Measurements from ENCODE around the gene PTP4A2. TPM values are rescaled to one million over a fixed set of nuclear protein-coding genes. Genes with fewer than 3 reads are reported as not detected.

The PTP4A2 gene
- total RNA-seq = 100 to 1,000 TPM; 259 to 375 TPM
- long read RNA-seq, donor 1, transcript PTP4A2-221 (6 exons, 3,921 nt) = major isoform, 107 of 147 reads
- long read RNA-seq, donor 1, partial matches to known transcripts = 3 of 147 reads
- long read RNA-seq, donor 1, other reads (novel, unspliced or antisense) = 32 of 147 reads
- long read RNA-seq, donor 2, transcript PTP4A2-218 (5 exons, 3,353 nt) = major isoform, 11 of 76 reads
- long read RNA-seq, donor 2, transcript PTP4A2-221 (6 exons, 3,921 nt) = minor isoform, 10 of 76 reads
- long read RNA-seq, donor 2, partial matches to known transcripts = 1 of 76 reads
- long read RNA-seq, donor 2, other reads (novel, unspliced or antisense) = 52 of 76 reads

DNA sequence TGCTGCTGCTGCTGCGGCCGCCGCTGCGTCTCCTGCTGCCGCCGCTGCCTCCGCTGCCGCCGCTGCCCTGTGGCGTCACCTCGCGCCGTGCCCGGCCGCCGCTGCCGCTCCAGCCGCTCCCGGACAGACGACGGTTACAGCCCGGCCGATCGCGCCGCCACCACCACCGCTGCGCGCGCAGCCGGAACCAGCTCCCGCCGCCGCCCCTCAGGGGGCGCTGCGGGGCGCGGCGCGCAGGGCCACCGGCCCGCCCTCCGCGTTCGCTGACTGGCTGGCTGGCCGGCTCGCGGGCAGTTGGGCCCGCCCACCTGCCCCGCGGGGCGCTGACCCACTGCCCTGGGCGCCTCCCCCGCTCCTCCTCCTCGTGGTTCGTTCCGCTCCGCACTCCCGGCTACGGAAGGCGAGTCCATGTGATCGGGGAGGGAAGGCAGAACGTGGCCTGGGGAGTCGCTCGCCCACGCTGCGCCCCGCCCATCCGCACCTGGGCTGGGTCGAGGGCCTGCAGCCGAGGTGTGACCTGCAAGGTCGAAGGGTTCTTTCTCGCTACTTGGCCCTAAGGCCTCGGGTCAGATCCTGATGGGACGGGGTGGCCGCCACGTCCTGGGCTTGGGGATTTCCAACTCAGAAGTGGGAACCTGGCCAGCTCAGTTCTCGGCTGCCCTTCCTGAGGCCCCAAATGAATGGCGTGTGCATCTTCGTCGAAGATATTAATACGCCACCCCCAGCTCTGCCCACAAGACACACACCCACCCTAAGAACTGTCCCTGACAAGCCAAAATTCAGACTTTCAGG is at the start of gene PTP4A2:
Gene PTP4A2, minus strand, starts transcription at position 185 of the 792 bp plus-strand sequence. CDS start 19,303 bp downstream, outside the sequence.
- intact Hi-C loops (cut with DNase I) = no loop called here
- peak; percentile 98 for DNase-seq (ENCODE audit: low spot score)

- intact Hi-C loops (cut with DNase I) = loop anchor here in 1 of 2 donors (10.0 kb wide), 1 partner anchor 78 kb away; no protein-coding TSS in a partner anchor
- DNase-seq (ENCODE audit: low spot score) = peak; percentile 67
Observed at GRCh38 chr1:31987135-31987619, 49.0 kb upstream of the PTP4A2 start.

- DNase-seq (ENCODE audit: low spot score) = no peak
- intact Hi-C loops (cut with DNase I) = loop anchor here in 1 of 2 donors (10.0 kb wide), 1 partner anchor 79 kb away; no protein-coding TSS in a partner anchor
Observed at GRCh38 chr1:31985430-31985829, 47.3 kb upstream of the PTP4A2 start.

- peak; percentile 45 for DNase-seq (ENCODE audit: low spot score)
- intact Hi-C loops (cut with DNase I) = loop anchor here in 1 of 2 donors (10.0 kb wide), 1 partner anchor 80 kb away; no protein-coding TSS in a partner anchor
Observed at GRCh38 chr1:31984419-31985347, 46.5 kb upstream of the PTP4A2 start.

GRCh38 chr1:31981972-31982371 is 43.8 kb upstream of the PTP4A2 start:
- no peak for DNase-seq (ENCODE audit: low spot score)
- intact Hi-C loops (cut with DNase I) = loop anchor here in 1 of 2 donors (10.0 kb wide), 1 partner anchor 83 kb away; no protein-coding TSS in a partner anchor

DNA sequence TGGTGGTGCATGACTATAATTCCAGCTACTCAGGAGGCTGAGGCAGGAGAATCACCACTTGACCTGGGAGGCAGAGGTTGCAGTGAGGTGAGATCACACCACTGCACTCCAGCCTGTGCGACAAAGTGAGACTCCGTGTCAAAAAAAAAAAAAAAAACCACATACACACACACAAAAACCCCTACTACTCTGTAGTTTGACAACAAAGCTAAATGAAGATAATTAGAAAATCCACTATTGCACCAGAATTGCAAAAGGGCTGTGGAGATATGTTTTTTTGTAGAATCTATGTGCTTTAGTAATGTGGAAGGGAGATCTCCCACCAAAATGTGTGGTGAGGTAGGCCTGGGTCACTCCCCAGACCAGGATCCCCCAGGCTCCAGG is 43.3 kb upstream of the PTP4A2 start:
- DNase-seq (ENCODE audit: low spot score) = no peak
- intact Hi-C loops (cut with DNase I) = loop anchor here in 1 of 2 donors (10.0 kb wide), 1 partner anchor 83 kb away; no protein-coding TSS in a partner anchor

- peak; percentile 24 for DNase-seq (ENCODE audit: low spot score)
- intact Hi-C loops (cut with DNase I) = loop anchor here in 1 of 2 donors (10.0 kb wide), 1 partner anchor 84 kb away; no protein-coding TSS in a partner anchor
Observed at GRCh38 chr1:31980835-31981455, 42.8 kb upstream of the PTP4A2 start.

DNA sequence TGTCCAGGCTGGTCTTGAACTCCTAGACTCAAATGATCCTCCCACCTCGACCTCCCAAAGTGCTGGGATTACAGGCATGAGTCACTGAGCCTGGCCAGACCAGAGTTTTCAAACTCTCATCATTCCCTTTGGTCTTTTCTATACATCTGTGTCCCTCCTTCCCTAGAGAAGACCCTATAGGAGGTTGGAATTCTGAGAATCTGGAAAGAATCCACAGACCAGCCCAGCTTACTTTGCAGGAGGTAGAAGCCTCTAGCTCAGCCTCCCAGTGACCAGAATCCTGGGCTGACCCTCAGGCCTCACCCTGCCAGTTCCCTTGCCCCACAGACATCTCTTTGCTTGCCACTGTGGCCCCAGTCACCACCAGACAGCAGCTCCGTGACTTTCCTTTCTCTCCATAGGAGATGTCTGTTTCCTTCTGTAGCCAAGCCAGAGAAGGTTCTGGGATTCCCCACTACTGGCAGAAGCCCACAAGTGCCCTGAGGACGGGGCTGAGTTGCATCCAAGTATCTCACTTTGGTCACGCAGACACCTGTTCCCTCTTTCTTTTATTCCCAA is 40.8 kb upstream of the PTP4A2 start:
- intact Hi-C loops (cut with DNase I) = no loop called here
- peak; percentile 24 for DNase-seq (ENCODE audit: low spot score)

DNA sequence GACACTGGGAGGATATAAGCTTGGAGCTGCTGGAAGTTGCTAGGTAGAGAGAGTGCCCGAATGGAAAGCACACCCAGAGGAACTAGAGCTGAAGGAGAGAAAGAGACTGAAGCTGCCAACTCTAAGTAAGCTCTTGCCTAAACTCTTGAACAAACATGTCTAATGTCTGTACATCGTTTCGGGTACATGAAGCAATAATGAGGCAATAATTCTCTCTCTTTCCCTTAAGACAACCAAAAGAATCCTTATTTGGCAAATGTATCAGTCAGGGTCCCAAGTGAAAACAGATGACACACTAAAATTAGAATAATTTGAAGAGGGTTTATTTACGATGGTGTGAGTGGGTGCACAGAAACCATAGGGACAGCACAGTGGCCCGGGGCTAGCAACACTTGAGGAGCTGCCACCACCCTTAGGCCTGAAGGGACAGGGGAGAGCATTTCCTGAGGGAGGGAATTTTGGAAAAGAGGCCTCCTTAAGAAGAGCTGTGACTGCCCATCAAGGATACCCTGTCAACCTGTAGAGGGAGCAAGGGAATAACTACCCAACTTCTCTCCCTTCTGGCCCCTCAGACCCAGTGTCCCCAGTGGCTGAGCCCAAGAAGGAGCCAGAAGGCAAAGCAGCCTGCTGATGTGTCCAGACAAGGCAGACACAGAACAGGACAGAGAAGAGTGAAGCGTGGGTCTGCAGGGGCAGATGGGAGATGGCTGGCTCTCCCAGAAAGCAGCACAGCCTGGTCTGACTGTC is 39.4 kb upstream of the PTP4A2 start:
- DNase-seq (ENCODE audit: low spot score) = peak; percentile 58
- intact Hi-C loops (cut with DNase I) = no loop called here

GRCh38 chr1:31976401-31976800 is 38.2 kb upstream of the PTP4A2 start:
- no peak for DNase-seq (ENCODE audit: low spot score)
- intact Hi-C loops (cut with DNase I) = no loop called here

DNA sequence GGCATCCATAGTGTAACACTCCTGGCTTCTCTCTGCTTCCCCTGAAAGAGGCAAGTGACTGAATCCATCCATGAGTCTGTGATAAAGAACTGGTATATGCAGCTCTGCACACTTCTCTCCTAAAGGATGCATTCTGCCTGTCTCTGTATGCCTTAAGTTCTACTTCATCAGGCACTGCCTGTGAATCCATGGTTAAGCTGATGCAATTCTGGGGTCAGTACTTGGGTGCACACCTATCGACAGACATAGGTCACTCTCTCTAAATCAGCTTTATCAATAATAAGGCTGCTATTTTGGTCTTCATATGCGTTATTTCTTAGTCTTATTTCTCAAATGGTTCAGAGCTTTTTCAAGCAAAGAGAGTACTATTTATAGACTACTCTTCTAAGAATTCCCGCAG is 32.7 kb upstream of the PTP4A2 start:
- no peak for DNase-seq (ENCODE audit: low spot score)
- intact Hi-C loops (cut with DNase I) = no loop called here

- intact Hi-C loops (cut with DNase I) = loop anchor here in 1 of 2 donors (10.0 kb wide), 1 partner anchor 167 kb away; no protein-coding TSS in a partner anchor
- no peak for DNase-seq (ENCODE audit: low spot score)
Observed at GRCh38 chr1:31961536-31961935, 23.4 kb upstream of the PTP4A2 start.

DNA sequence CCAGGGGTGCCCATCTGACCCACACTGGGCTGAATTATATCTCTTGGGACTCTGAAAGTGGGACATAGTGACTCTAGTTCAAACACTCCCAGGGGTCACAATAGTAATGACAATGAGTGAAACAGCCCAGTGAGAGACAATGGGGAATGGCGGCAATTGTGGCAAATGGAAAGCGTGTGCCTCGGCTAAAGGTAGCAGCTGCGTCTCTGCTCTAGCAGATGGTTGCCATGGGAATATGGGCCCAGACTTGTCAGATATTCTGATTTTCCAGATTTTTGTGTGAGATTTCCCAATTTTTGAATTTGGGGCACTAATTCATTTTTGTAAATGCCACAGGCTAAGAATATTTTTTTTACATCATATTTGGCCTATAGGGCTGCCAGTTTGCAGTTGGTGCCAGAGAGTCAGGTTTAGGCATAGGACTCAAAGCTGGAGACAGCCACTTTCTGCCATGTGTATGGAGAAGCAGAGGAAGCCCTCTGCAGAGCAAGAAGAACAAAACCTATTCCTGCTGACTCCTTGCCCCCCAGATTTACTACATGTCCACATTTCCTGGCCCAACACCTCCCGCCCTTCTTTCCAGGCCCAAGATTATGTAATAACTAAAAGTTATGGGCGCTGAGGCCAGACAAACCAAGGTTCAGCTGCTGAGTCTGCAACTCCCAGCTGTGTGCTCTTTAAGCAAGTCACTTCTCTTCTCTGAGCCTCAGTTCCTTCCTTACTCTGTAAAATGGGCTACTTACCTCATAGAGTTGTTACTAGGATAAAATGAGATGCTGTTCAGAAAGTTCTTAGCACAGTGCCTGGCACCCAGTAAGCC is 21.6 kb upstream of the PTP4A2 start:
- DNase-seq (ENCODE audit: low spot score) = no peak
- intact Hi-C loops (cut with DNase I) = loop anchor here in 1 of 2 donors (10.0 kb wide), 1 partner anchor 165 kb away; no protein-coding TSS in a partner anchor

DNA sequence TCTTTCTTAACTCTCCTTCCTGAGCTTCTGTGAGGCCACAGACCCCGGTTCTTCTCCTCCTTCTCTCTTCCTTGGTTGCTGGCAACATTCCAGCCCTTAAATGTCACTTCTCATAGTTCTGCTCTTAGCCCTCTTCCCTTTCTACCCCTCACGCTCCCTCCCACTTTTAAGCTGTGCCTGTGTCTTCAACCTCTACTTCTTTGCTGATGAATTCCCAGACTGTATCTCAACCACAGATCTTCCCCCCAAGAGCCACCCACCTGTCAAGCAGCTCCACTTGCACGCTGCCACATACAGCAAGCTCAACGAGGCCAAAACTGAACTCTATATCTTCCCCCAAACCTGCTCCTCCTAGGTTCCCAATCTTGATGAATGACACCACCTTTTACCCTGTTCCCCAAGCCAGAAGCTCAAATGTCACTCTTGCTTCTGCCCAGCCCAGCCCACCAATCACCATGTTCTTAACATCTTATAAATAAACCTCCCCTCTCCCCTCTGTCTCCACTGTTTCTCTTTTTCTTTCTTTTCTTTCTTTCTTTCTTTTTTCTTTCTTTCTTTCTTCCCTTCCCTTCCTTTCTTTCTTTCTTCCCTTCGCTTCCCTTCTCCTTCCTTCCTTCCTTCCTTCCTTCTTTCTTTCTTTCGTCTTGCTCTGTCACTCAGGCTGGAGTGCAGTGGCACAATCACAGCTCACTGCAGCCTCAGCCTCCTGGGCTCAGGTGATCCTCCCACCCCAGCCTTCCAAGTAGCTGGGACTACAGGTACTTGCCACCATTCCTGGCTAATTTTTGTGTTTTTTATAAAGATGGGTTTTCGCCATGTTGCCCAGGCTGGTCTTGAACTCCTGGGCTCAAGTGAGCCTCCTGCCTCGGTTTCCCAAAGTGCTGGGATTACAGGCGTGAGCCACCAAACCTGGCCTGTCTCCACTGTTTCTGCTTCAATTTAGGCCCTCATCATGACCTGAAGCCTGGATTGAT is 19.8 kb upstream of the PTP4A2 start:
- no peak for DNase-seq (ENCODE audit: low spot score)
- intact Hi-C loops (cut with DNase I) = no loop called here
